NOMO-1 treated with dmso at 0.1 percent for 144 hours (cell line): ENCODE data around the gene PARN.
A peak's percentile ranks its signal among the peaks of the same experiment; 100 is the strongest.
"Not testable (repeated sequence)": the region's sequence is repeated elsewhere in the genome, so short reads cannot be mapped to it uniquely, and the experiment has no call there.

Source experiments
- DNase-seq: peaks from one replicate; lab custom pipeline; 2025; ENCODE audit not compliant: unreplicated experiment; lab: John Stamatoyannopoulos, UW

PARN gene

GRCh38 chr16:14574698-14575415 is 55.2 kb downstream of the PARN start:
- not testable (repeated sequence) for DNase-seq

GRCh38 chr16:14572535-14572934 is 57.5 kb downstream of the PARN start:
- DNase-seq, result no peak

- no peak for DNase-seq
These were observed 60.8 kb downstream of the PARN start for GRCh38 chr16:14569213-14569612.

GRCh38 chr16:14566599-14566998 is 63.5 kb downstream of the PARN start:
- no peak for DNase-seq

- DNase-seq, result no peak
These were observed 64.4 kb downstream of the PARN start for GRCh38 chr16:14565688-14566025.

GRCh38 chr16:14564861-14565687 is 65.0 kb downstream of the PARN start:
- DNase-seq, result no peak

GRCh38 chr16:14564323-14564722 is 65.7 kb downstream of the PARN start:
- DNase-seq, result no peak

GRCh38 chr16:14562691-14563491 is 67.2 kb downstream of the PARN start:
- DNase-seq, result peak; percentile 20

GRCh38 chr16:14560523-14560922 is 69.5 kb downstream of the PARN start:
- DNase-seq, result no peak

GRCh38 chr16:14559809-14560241 is 70.2 kb downstream of the PARN start:
- peak; percentile 92 for DNase-seq

- no peak for DNase-seq
These were observed 76.6 kb downstream of the PARN start for GRCh38 chr16:14553447-14553846.

GRCh38 chr16:14549789-14550153 is 80.3 kb downstream of the PARN start:
- DNase-seq, result no peak

GRCh38 chr16:14548933-14549788 is 80.9 kb downstream of the PARN start:
- no peak for DNase-seq

GRCh38 chr16:14545346-14545884 is 84.6 kb downstream of the PARN start:
- no peak for DNase-seq

GRCh38 chr16:14544846-14545245 is 85.2 kb downstream of the PARN start:
- DNase-seq, result not testable (repeated sequence)

- DNase-seq, result no peak
These were observed 90.4 kb downstream of the PARN start for GRCh38 chr16:14539631-14540030.

GRCh38 chr16:14539156-14539555 is 90.9 kb downstream of the PARN start:
- DNase-seq, result no peak

- DNase-seq, result no peak
These were observed 91.5 kb downstream of the PARN start for GRCh38 chr16:14538604-14539003.

- DNase-seq, result no peak
These were observed 98.4 kb downstream of the PARN start for GRCh38 chr16:14531613-14532012.

- DNase-seq, result no peak
These were observed 99.0 kb downstream of the PARN start for GRCh38 chr16:14531101-14531500.
